Gastroesophageal sphincter (tissue), 4 donors: ENCODE measurements around the gene MESP2. TPM values are rescaled to one million over a fixed set of nuclear protein-coding genes. Genes with fewer than 3 reads are reported as not detected.

Experiments
- ATAC-seq: fragments of 150-250 bp; one replicate; pipeline ENCODE4 v1.9.1; 2016; ENCODE audit warnings: mild to moderate bottlenecking, moderate library complexity
- H3K27ac ChIP-seq, 4 donors: fragments of 200-600 bp; sonication (generic) in 3 of 4; 1 replicate in 3 of 4; 2 replicates in 1 of 4; pipeline ENCODE4 v1.5.1; 2016 to 2019
- H3K27me3 ChIP-seq: fragments of 200-600 bp; sonication (generic); one replicate; pipeline ENCODE4 v1.5.1; 2019
- H3K36me3 ChIP-seq, 2 donors: fragments of 200-600 bp; sonication (generic); one replicate each; pipeline ENCODE4 v1.5.1; 2019; ENCODE audit warnings: control low read depth in 1 of 2
- H3K4me1 ChIP-seq, 3 donors: fragments of 200-600 bp; sonication (generic); 1 replicate in 2 of 3; 2 replicates in 1 of 3; pipeline ENCODE4 v1.5.1; 2016 to 2019; ENCODE audit warnings: control low read depth in 2 of 3
- H3K4me3 ChIP-seq, 2 donors: fragments of 200-600 bp; sonication (generic); one replicate each; pipeline ENCODE4 v1.5.1; 2019; ENCODE audit warnings: mild to moderate bottlenecking in 1 of 2, moderate library complexity in 1 of 2
- H3K9me3 ChIP-seq, 3 donors: fragments of 200-600 bp; sonication (generic); one replicate each; pipeline ENCODE4 v1.5.1; 2017 to 2019; ENCODE audit warnings: control low read depth in 2 of 3
- CTCF ChIP-seq, 4 experiments: fragments of 200-600 bp in 2 of 4; fragments of 450-650 bp in 2 of 4; sonication (generic) in 1 of 4; IDR thresholded peaks; one replicate each; pipeline ENCODE4 v1.5.1; 2017 to 2019; ENCODE audit warnings: antibody characterized with exemption in 4 of 4, mild to moderate bottlenecking in 2 of 4, moderate library complexity in 2 of 4
- EP300 ChIP-seq: sonication (generic); formaldehyde crosslinking; IDR thresholded peaks from one replicate; pipeline ENCODE4 v1.6.1; 2017; ENCODE audit warnings: antibody characterized with exemption, mild to moderate bottlenecking
- POLR2A ChIP-seq, 2 donors: fragments of 450-650 bp; IDR thresholded peaks; one replicate each; pipeline ENCODE4 v1.6.1; 2017; ENCODE audit warnings: antibody characterized with exemption in 2 of 2, mild to moderate bottlenecking in 2 of 2, moderate library complexity in 1 of 2
- POLR2AphosphoS5 ChIP-seq: sonication (generic); formaldehyde crosslinking; IDR thresholded peaks from one replicate; pipeline ENCODE4 v1.6.1; 2017; ENCODE audit warnings: antibody characterized with exemption
- WGBS, 2 donors: methylation state at CpG; one replicate each; pipeline ENCODE4 v1.1.5; 2018; ENCODE audit warnings: low coverage in 1 of 2; 5-methylcytosine and 5-hydroxymethylcytosine counted together
- total RNA-seq, 4 donors: library from RNA; depleted of rRNA; stranded (reverse); fragments of >200 nt; gene quantifications; one replicate each; pipeline ENCODE4 v1.1.0, GENCODE V29; 2016

MESP2 gene
- total RNA-seq, result not detected

GRCh38 chr15:89776274-89777072, at the start of gene MESP2:
TSS of gene MESP2 (plus strand) at chr15:89776332. CDS start at chr15:89776358, 26 bp downstream.
- Histone ChIP-seq H3K9me3 (no peaks in the 10 kb centered on the region), H3K4me1 (peaks cover 0 to 16% (median 9%) of the 10 kb centered on the region in 3 donors), H3K4me3 (peak within 1 kb of the TSS; percentile 21 to 51), H3K36me3 (no peaks in the 10 kb centered on the region), H3K27me3 (no peaks in the 10 kb centered on the region), H3K27ac (peak within 1 kb of the TSS in 3 of 4 donors; percentile 40 to 72 (median 43))
- ATAC-seq, result peak; percentile 95
- WGBS, 2 donors, result 10% methylated on average over 2 of the region's 82 CpGs; no CpG with 5 or more reads in 1 of the 2 donors
- peak in 3 of 4 experiments; percentile 57 to 73 (median 69) for TF ChIP-seq CTCF (IDR thresholded peaks at IDR 0.05)
- TF ChIP-seq EP300, result no peak

GRCh38 chr15:89728254-89728653, 47.9 kb upstream of the MESP2 start:
- H3K36me3 ChIP-seq, result no peaks in the 10 kb centered on the region
- H3K4me1 ChIP-seq, result peaks cover 0 to 11% (median 3%) of the 10 kb centered on the region in 3 donors
- H3K9me3 ChIP-seq, result no peaks in the 10 kb centered on the region
- peak overlapping the region in 3 of 4 donors; percentile 67 to 77 (median 69) for H3K27ac ChIP-seq
- H3K4me3 ChIP-seq, result no peak overlapping the region
- 25 to 35% methylated on average over 2 of the region's 2 CpGs for WGBS, 2 donors
- H3K27me3 ChIP-seq, result no peaks in the 10 kb centered on the region
- TF ChIP-seq POLR2A (IDR thresholded peaks at IDR 0.05), result no peak
- peak; percentile 90 for TF ChIP-seq POLR2AphosphoS5
- no peak for TF ChIP-seq CTCF (IDR thresholded peaks at IDR 0.05)
- TF ChIP-seq EP300, result no peak
- peak; percentile 92 for ATAC-seq

- no peak for ATAC-seq
- Histone ChIP-seq H3K27me3 (peaks cover 8% of the 10 kb centered on the region), H3K4me1 (peaks cover 0 to 11% (median 3%) of the 10 kb centered on the region in 3 donors), H3K9me3 (no peaks in the 10 kb centered on the region), H3K4me3 (no peak overlapping the region), H3K36me3 (no peaks in the 10 kb centered on the region), H3K27ac (no peak overlapping the region)
- TF ChIP-seq POLR2AphosphoS5, result no peak
- TF ChIP-seq EP300, result no peak
- WGBS, 2 donors, result 80 to 100% methylated on average over 1 to 2 of the region's 5 CpGs
Measured at GRCh38 chr15:89731275-89731674, 44.9 kb upstream of the MESP2 start.

GRCh38 chr15:89732451-89733172, 43.5 kb upstream of the MESP2 start:
- Histone ChIP-seq H3K4me1 (peaks cover 0 to 11% (median 3%) of the 10 kb centered on the region in 3 donors), H3K27ac (no peak overlapping the region), H3K27me3 (peaks cover 9% of the 10 kb centered on the region), H3K9me3 (no peaks in the 10 kb centered on the region), H3K36me3 (no peaks in the 10 kb centered on the region), H3K4me3 (no peak overlapping the region)
- TF ChIP-seq POLR2A (IDR thresholded peaks at IDR 0.05), result no peak
- no peak for TF ChIP-seq CTCF (IDR thresholded peaks at IDR 0.05)
- TF ChIP-seq POLR2AphosphoS5, result no peak
- no peak for TF ChIP-seq EP300
- WGBS, 2 donors, result 45 to 49% methylated on average over 3 to 7 of the region's 8 CpGs
- no peak for ATAC-seq

- H3K27me3 ChIP-seq, result peaks cover 9% of the 10 kb centered on the region
- H3K4me3 ChIP-seq, result no peak overlapping the region
- H3K27ac ChIP-seq, result no peak overlapping the region
- H3K9me3 ChIP-seq, result no peaks in the 10 kb centered on the region
- no peaks in the 10 kb centered on the region for H3K36me3 ChIP-seq
- H3K4me1 ChIP-seq, result no peaks in the 10 kb centered on the region
- no peak for ATAC-seq
- no peak for TF ChIP-seq CTCF (IDR thresholded peaks at IDR 0.05)
- 69 to 90% methylated on average over 2 to 4 of the region's 4 CpGs for WGBS, 2 donors
Measured at GRCh38 chr15:89735773-89736172, 40.4 kb upstream of the MESP2 start.
